NCI-H748 (cell line): ENCODE data around the gene TRIM43B.
"Not testable (repeated sequence)": the region's sequence is repeated elsewhere in the genome, so short reads cannot be mapped to it uniquely, and the experiment has no call there.

Experiments used
- DNase-seq: peaks from one replicate; lab custom pipeline; 2025; ENCODE audit not compliant: unreplicated experiment; lab: John Stamatoyannopoulos, UW

TRIM43B gene

DNA sequence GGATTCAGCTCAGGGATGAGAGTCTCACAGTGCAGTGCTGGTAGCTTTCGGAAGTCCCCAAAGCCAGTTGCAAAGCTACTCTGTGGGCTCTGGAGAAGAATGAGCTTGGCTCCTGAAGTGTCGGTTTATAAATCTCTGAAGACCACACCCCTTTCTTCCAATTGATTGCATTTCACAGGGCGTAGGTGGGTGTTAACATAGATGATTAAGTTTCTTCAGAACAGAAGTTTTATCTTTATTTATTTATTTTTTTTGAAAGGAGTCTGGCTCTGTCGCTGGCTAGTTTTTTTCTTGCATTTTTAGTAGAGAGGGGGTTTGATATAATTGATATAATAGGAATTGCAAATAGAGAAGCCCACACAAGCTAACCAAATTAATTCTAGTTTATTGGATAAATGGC lies at the start of gene TRIM43B:
TSS of gene TRIM43B (minus strand) at position 101 of the 400 bp plus-strand sequence. CDS start 2,040 bp downstream, outside the sequence.
- not testable (repeated sequence) for DNase-seq

DNA sequence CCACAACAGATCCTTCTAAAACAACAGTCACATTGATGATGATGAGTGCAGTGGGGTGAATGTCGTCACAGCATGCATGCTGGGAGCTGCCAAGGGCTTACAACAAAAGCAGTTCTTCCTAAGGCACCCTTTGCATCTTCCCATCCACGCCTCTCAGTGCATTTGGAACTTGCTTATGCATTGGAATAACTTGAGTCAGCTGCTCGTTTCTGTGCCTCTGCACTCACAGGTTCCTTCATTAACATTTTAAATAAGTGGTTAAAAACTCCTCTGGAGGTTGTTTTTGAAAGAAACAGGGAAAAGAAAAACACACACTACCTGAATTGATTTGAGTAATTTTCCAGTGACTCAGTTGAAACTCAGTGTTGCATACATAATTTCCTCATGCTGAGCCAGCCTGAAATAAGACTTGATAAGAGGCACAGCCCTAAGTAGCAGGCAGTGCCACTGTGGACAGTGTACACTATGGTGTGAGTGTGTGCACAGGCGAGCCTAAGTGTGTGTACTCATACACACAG lies 46.8 kb upstream of the TRIM43B start:
- no peak for DNase-seq

DNA sequence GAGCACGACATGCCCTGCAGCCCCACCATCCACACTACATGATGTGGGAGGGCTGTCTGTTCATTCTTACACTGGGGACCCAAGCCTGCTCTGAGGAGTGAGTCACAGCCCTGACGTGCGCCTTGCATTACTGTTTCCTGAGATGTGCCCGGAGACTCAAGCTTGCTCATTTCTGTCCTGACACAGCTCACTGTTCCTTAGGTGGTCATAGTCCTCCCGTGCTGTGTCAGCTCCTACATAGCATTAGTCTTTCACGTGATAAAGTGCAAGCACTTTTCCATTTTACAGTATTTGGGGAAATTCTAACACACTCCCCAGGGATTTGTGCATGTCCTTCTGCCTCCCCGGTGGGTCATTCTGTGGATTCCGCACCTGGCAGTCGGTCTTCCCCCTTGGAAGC lies 46.2 kb upstream of the TRIM43B start:
- no peak for DNase-seq

DNA sequence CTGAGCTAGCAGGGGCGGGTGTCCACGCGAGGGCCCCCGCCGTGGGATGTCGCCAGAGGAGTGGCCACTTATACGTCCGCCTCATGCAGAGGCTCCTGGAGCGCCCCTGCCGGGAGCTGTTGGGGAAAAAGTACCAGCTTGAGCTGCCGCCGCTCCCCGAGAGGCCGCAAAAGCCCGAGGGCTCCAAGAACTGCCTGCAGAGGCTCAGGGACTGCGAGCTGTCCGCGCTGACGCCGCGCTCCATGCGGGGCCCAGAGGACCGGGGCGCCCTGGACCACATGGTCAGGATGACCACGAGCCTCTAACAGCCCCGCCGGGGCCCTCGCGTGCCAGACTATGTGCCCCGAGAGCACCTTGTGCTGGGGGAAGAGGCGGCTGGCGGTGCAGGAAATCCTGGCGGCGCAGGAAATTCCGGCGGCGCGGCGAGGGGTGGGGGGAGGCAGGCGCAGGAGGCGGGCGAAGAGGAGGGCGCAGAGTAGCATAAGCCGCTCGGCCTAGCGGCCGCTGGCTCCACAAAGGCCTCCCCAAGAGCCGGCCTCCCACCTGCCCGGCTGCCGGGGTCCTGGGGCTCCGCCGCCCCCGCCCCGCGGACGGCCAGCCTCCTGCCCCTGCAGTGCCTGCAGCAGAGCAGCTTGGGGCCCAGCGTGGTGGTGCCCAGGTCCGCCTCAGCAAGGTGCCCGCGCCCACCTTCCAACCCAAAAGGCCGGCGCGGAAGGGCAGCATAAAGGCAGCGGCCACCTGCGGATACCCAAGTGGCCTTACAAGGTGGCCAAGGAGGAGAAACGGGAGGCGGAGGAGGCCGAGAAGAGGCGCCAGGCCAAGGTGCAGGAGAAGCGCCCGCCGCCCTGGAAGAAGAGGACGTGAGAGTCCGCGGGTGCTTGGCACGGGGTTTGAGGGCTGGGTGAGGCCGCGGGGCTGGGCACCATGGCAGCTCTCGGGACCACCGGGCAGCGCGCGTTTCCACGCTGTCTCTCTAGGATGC lies 42.1 kb upstream of the TRIM43B start:
- peak; percentile 70 for DNase-seq

DNA sequence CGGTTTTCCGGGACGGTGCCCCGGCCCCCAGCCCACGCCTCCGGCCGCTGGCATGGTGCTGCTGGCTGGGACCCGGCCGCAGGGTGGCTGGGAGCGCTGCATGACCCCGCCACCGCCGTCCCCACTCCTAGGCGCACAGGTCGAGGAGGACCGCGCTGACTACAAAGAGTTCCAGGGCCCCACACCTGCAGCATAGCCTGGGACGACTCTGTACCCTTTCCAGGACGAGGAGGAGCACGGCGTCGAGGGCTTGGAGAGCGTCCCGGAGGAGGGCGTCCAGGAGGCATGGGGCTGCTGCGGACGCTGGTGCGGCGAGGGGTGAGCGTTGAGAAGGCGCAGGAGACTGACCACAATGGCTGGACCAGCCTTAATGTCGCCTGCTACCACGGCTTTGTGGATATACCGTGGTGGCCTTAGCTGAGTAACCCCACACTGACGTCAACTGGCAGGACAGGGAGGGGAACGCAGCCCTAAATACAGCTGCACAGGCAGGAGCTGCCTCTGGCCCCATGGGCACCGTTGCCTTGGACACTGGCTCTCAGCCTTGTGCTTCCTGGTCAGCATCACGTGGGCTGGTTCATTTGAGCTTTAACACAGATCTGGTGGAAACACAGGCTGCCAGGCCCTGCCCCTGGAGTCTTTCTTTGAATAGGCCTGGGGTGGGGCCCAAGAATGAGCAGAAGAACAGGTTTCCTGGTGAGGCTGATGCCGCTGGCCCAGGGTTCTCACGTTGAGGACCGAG lies 40.9 kb upstream of the TRIM43B start:
- DNase-seq, result peak; percentile 64

DNA sequence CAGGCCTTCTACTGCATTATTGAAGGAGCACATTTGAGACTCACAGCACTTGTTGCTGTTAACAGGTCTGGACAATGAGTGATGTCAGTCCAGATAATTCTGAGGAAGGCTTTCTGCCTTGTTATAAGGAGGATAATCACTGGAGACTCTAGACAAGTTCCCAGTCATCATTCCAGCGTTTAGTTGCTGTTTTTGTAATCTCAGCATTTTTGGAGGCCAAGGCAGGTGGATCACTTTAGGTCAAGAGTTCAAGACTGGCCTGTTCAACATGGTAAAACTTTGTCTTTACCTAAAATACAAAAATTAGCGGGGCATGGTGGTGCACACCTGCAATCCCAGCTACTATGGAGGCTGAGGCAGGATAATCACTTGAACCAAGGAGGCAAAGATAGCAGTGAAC lies 39.6 kb upstream of the TRIM43B start:
- no peak for DNase-seq

DNA sequence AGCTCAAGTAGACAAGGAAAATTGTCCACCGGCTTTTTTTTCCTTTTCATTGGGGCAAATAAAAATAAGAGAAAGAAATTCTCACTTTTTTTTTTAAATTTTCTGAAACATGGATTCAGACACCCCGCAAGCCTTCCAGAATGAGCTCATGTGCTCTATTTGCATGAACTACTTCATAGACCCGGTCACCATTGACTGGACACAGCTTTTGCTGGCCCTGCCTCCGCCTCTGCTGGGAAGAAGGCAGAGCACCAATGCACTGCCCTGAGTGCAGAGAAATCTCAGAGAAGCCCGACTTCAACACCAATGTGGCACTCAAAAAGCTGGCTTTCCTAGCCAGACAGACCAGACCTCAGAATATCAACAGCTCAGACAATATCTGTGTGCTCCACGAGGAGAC lies 30.2 kb upstream of the TRIM43B start:
- no peak for DNase-seq

DNA sequence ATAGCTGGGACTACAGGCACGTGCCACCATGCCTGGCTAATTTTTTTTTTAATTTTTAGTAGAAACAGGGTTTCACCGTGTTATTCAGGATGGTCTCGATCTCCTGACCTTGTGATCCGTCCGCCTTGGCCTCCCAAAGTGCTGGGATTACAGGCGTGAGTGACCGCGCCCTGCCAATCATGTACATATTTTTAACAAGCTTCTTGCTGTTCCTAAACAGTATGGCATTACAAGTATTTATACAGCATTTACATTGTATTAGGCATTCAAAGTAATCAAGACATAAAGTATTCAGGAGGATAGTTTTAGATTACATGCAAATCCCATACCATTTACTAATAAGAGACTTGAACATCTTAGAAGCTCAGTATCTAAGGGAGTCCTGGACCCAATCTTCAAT lies 29.7 kb upstream of the TRIM43B start:
- DNase-seq, result not testable (repeated sequence)

DNA sequence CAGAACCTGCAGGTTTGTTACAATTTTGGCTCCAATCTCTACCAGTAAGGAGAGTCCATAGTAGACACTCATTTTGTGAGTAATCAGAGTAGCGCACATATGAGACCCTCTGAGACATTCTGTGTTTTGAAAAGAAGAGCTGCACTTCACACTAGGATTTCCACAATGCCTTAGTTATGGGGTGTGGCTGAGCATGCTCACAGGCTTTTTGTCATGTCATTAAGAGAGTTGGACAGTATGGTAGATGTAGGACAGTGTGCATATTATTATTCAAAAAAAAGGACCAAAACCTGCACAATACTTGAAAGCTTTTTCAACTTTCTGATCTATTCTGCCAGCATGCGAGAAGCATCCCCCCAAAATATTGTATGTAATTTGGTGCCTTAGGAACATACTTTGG lies 24.9 kb upstream of the TRIM43B start:
- DNase-seq, result no peak

DNA sequence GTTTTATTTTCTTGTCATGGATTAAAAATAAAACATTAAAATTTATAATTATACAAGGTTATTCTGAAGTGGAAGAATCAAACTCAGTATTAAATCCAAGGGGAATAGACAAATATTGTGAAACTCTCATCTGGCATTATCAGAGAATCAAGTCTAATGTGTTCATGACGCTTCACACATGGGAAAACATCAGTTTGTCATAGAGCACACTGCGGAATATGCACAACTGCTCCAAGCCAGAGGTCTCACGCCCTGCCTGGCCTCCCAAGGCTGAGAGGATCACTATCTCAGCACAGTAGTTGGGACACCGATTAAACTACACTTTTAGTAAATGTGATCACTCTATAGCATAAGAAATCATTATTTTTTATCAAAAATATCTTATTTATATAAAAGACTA lies 20.7 kb upstream of the TRIM43B start:
- no peak for DNase-seq

DNA sequence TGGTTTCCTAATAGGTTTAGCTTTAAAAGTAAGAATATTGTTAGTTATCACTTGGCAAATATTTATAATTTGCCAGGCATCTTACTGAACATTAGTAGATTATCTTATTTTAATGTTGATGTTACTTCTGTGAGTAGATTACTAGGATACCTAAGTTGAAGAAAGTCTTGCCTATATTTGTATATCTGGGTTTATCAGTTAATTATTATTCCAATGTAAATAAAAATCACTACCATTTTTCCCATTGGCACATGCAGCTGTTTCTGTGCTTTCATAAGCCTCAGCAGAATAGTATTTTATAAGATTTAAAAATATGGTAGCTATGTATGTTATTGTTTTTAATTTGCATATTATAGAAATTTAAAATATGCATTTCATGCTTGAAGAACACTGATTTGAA lies 16.3 kb upstream of the TRIM43B start:
- no peak for DNase-seq

DNA sequence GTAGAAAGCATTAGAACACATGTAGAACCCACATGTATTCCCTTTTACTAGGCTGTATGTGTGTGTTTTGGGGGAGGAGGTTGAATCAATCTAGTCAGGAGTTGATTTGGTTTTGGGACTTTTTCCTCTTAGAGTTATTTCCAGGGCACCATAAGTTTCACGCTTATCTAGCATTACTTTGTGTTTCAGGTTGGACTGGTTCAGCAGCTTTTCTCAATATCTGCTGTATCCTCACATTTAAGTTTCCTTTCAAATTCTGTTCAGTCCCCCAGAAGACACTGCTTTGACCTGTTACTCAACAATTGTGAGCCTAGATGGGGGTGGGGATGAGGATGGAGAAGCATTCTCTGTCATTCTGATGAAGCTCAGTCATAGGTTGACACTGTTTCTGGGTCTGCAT lies 7.5 kb upstream of the TRIM43B start:
- DNase-seq, result peak; percentile 3

DNA sequence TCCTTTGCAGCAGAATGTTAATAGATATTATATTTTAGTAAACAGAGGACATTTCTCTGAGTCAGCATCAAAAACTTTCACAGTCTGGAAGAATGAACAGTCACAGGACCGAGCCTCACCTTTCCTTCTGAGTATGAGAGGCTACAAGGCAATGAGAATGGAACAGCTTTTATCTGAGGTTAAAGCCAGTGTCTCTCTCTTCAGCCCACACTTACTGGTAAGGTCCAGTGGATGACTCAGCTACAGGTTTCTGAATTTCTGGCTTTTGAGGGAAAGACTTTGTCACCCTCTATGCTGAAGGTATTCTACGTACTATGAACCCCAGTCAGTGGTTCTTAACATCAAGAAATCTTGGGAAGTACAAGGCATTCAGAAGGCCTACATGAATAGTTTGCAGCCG lies 9.5 kb downstream of the TRIM43B start:
- not testable (repeated sequence) for DNase-seq

DNA sequence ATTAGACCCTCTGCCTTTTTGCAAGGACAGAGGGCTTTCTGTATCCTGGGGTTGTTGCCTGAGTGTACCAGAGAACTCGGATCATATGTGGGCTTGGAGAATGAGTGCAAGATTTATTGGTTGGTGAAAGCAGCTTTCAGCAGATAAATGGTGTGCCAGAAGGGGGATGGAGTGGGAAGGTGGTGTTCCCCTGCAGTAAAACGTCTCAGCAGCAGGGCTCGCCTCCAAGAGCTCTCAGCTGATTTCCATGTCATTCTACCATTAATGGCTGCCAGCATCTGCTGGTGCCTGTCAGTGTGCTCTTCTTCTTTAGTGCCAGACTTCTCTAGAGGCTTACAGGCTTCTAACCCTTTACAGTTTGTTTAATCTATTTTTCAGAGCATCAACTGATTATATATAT lies 16.6 kb downstream of the TRIM43B start:
- DNase-seq, result not testable (repeated sequence)

DNA sequence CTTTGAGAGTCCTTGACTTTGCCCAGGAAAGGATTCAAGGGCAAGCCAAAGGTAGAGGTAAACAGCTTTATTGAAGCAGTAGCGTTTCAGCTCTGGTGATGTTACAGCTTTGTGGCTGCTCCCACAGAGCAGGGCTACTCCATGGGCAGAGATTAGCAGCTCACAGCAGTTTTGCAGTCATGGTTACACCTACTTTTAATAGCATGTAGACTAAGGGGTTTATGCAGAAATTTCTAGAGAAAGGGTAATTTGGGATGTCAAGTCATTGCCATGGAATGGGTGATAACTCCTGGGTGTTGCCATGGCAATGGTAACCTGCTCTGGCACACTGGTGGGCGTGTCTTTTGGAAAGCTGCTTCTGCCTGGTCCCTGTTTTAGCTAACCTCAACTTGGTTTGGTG lies 18.0 kb downstream of the TRIM43B start:
- not testable (repeated sequence) for DNase-seq

DNA sequence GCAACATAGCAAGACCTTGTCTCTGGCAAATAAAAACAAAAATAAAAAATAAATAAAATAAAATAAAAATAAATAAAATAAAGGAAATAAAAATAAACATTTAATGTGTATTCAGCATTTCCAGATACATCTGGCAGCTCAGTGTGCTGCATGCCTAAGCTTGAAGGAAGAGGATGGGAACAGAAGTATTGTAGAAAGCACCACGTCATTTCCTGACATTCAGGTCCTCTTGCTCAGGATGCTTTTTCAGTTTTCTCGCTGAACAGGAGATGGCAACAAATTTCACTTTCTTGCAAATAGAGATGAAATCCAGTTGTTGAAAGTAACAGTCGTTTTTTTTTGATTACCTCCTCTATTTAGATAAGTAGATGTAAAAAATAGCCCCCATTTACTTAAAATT lies 21.3 kb downstream of the TRIM43B start:
- DNase-seq, result not testable (repeated sequence)

DNA sequence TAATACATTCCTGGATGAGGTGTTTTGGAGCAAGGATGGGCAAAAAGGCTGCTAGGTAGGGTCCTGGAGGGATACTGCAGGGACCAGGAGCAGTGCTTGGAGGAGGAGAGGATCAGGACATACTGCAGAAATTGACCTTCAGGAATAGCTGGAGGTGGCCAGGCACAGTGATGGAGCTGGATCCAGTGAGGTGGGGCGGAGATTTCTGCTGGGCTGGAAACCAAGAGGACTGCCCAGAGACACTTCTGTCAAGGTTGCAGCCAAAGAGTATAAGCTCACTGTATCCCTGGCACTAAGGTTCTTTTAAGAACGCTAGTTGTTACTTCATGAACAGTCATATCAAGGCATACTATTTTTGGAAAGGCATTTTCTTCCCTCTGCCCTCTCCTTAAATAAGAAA lies 39.2 kb downstream of the TRIM43B start:
- DNase-seq, result not testable (repeated sequence)

DNA sequence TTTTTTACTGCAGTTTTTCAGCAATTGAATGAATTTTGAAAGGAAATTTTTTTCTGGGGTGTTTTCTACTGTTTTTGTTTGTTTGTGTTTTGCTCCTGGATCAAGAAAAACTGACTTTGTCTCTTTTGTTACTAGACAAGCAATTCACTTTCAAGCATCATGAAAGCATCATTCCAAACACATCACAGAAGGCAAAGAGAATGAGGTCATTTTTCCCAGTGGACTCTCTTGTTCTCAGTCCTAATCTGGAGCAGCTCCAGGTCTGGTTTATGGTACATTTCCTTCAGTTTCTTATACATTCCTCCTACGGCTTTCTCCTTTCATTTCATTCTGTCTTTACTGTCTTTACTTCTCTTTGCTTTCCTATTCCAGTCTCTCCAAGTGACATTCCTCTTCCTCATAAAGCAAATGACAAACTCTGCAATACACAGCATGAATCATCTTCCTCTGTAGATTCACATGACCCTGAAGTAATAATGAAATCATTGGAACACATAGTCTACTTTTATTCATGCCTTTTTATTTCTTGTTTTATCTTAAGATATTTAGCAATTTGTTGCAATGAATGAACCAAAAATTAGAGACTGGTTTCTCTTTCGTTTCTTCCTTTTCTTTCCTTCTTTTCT lies 42.0 kb downstream of the TRIM43B start:
- not testable (repeated sequence) for DNase-seq

DNA sequence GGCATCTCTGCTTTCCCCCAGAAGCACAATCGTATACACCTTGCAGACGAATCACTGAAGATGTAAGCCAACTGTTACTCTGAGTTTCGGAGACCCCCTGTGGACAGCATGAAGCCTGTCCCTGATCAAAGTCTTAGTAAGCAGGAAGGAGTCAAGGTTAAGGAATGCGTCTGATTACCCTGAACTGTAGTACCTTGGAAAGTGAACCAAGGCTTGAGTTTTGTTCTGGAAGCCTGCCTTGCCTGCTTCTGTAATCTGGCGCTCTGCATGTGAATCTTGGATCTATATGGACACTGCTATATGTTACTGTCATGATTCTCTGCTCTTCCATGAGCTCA lies 48.7 kb downstream of the TRIM43B start:
- DNase-seq, result not testable (repeated sequence)

DNA sequence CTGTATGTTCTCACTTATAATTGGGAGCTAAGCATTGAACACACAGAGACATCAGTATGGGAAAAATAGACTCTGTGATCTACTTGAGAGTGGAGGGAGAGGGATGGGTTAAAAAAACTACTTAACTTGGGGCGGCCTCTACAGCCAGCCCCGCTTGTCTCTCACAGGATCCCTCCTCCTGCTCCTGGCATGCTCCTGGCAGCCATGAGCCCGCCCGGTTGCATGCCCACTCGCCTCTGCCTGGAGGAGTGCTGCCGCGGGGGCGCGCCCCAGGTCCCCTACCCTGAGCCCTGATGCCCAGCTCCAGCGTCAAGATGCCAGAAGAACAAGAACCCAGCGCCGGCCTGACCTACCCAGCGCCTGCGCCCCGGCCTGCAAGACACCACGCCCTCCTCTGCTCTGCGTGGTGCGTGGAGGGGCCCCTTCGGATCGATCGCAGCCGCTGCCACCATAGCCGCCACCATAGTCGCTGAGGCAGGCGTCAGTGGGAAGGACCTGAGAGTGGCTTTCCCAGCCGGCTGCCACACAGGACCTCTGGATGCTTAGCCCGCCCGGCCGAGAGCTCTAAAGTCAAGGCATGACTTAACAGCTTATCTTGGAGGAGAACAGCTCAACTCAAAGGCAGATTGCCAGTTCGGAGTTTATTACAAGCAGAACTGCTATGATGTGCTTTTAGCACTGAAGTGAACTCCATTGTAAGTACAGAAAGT lies 49.2 kb downstream of the TRIM43B start:
- not testable (repeated sequence) for DNase-seq
